ENCODE data around the gene STAT2. TPM values are rescaled to one million over a fixed set of nuclear protein-coding genes. Genes with fewer than 3 reads are reported as not detected.

Gene STAT2
- polyA plus RNA-seq, 1 donor (not counting 4 experiments of a cell fraction or from before 2014, with no cell fraction given), result 95.8 TPM

GRCh38 chr12:56332512-56333196, 27.3 kb downstream of the STAT2 start:
- peaks cover 0 to 5% of the 10 kb centered on the region in 2 experiments for H3K36me3 ChIP-seq (ENCODE audit: control insufficient read depth in 2 of 2, extremely low read depth in 1 of 2, insufficient read depth in 2 of 2, low read length in 2 of 2)
- TF ChIP-seq EZH2 (IDR thresholded peaks at IDR 0.05; ENCODE audit: low read length) (no peak), CTCF (optimal IDR thresholded peaks at IDR 0.05 in 1 of 3, IDR thresholded peaks at IDR 0.05 in 1 of 3, conservative IDR thresholded peaks at IDR 0.05 in 1 of 3; ENCODE audit: extremely low read depth in 1 of 3, insufficient read depth in 2 of 3, low read length in 3 of 3) (no peak)
- peak overlapping the region; percentile 93 for H3K9ac ChIP-seq (ENCODE audit: control insufficient read depth, extremely low read depth, insufficient read depth, low read length)
- peak overlapping the region; percentile 95 for H2AFZ ChIP-seq (ENCODE audit: control insufficient read depth, low read length)
- H3K4me1 ChIP-seq (ENCODE audit: control insufficient read depth, extremely low read depth, insufficient read depth, low read length), result peaks cover 8% of the 10 kb centered on the region
- H3K27me3 ChIP-seq (ENCODE audit: control insufficient read depth, extremely low read depth, insufficient read depth, low read length), result no peaks in the 10 kb centered on the region
- peak overlapping the region; percentile 50 to 90 (median 78) for H3K4me3 ChIP-seq (ENCODE audit: control insufficient read depth in 2 of 3, extremely low read depth in 1 of 3, insufficient read depth in 2 of 3, low read depth in 1 of 3, low read length in 3 of 3)
- DNase-seq (ENCODE audit: low read depth, low spot score) (no peak), FAIRE-seq (no peak)
- peaks cover 2% of the 10 kb centered on the region for H3K79me2 ChIP-seq (ENCODE audit: control insufficient read depth, insufficient read depth, low read length)
- H3K27ac ChIP-seq (ENCODE audit: control insufficient read depth, insufficient read depth, low read length), result peak overlapping the region; percentile 98
- peak overlapping the region; percentile 87 for H3K4me2 ChIP-seq (ENCODE audit: control insufficient read depth, extremely low read depth, insufficient read depth, low read depth, low read length)
- dilution Hi-C loops (cut with MboI; ENCODE audit: extremely low pct_ligation_motif_present, low sequenced_read_pairs), result no loop called here
- no peaks in the 10 kb centered on the region for H3K9me3 ChIP-seq (ENCODE audit: control insufficient read depth, low read depth, low read length)
- H3K9me1 ChIP-seq (ENCODE audit: control insufficient read depth, extremely low read depth, insufficient read depth, low read length), result no peaks in the 10 kb centered on the region
- H4K20me1 ChIP-seq (ENCODE audit: control insufficient read depth, extremely low read depth, insufficient read depth, low read length), result no peaks in the 10 kb centered on the region

- Histone ChIP-seq H3K4me2 (ENCODE audit: control insufficient read depth, extremely low read depth, insufficient read depth, low read depth, low read length) (no peak overlapping the region), H3K27me3 (ENCODE audit: control insufficient read depth, extremely low read depth, insufficient read depth, low read length) (no peaks in the 10 kb centered on the region), H2AFZ (ENCODE audit: control insufficient read depth, low read length) (no peak overlapping the region), H3K27ac (ENCODE audit: control insufficient read depth, insufficient read depth, low read length) (no peak overlapping the region), H3K9me3 (ENCODE audit: control insufficient read depth, low read depth, low read length) (no peaks in the 10 kb centered on the region), H3K36me3 (ENCODE audit: control insufficient read depth in 2 of 2, extremely low read depth in 1 of 2, insufficient read depth in 2 of 2, low read length in 2 of 2) (peaks cover 2 to 5% of the 10 kb centered on the region in 2 experiments), H4K20me1 (ENCODE audit: control insufficient read depth, extremely low read depth, insufficient read depth, low read length) (no peaks in the 10 kb centered on the region), H3K79me2 (ENCODE audit: control insufficient read depth, insufficient read depth, low read length) (peaks cover 2% of the 10 kb centered on the region), H3K9ac (ENCODE audit: control insufficient read depth, extremely low read depth, insufficient read depth, low read length) (no peak overlapping the region), H3K9me1 (ENCODE audit: control insufficient read depth, extremely low read depth, insufficient read depth, low read length) (no peaks in the 10 kb centered on the region), H3K4me3 (ENCODE audit: control insufficient read depth in 2 of 3, extremely low read depth in 1 of 3, insufficient read depth in 2 of 3, low read depth in 1 of 3, low read length in 3 of 3) (no peak overlapping the region), H3K4me1 (ENCODE audit: control insufficient read depth, extremely low read depth, insufficient read depth, low read length) (peaks cover 8% of the 10 kb centered on the region)
- TF ChIP-seq EZH2 (IDR thresholded peaks at IDR 0.05; ENCODE audit: low read length) (no peak), CTCF (optimal IDR thresholded peaks at IDR 0.05 in 1 of 3, IDR thresholded peaks at IDR 0.05 in 1 of 3, conservative IDR thresholded peaks at IDR 0.05 in 1 of 3; ENCODE audit: extremely low read depth in 1 of 3, insufficient read depth in 2 of 3, low read length in 3 of 3) (no peak)
- no peak for FAIRE-seq
- no peak for DNase-seq (ENCODE audit: low read depth, low spot score)
- dilution Hi-C loops (cut with MboI; ENCODE audit: extremely low pct_ligation_motif_present, low sequenced_read_pairs), result no loop called here
Observed at GRCh38 chr12:56330936-56331490, 28.9 kb downstream of the STAT2 start.

Data from keratinocyte (primary cell).